Measurements from ENCODE around the gene HDAC7.
A peak's percentile ranks its signal among the peaks of the same experiment; 100 is the strongest.
"Not testable (repeated sequence)": the region's sequence is repeated elsewhere in the genome, so short reads cannot be mapped to it uniquely, and the experiment has no call there.

The HDAC7 gene

GRCh38 chr12:47828976-47829482 lies 9.3 kb upstream of the HDAC7 start:
- no peak for DNase-seq (ENCODE audit: low read depth)

- no peak for DNase-seq (ENCODE audit: low read depth)
Measured at GRCh38 chr12:47828008-47828975, 8.6 kb upstream of the HDAC7 start.

GRCh38 chr12:47825173-47825639 lies 5.5 kb upstream of the HDAC7 start:
- DNase-seq (ENCODE audit: low read depth): no peak

- no peak for DNase-seq (ENCODE audit: low read depth)
Measured at GRCh38 chr12:47824635-47825034, 4.9 kb upstream of the HDAC7 start.

GRCh38 chr12:47824198-47824597 lies 4.5 kb upstream of the HDAC7 start:
- DNase-seq (ENCODE audit: low read depth): no peak

GRCh38 chr12:47823422-47824086 lies 3.9 kb upstream of the HDAC7 start:
- DNase-seq (ENCODE audit: low read depth): no peak

GRCh38 chr12:47822863-47823262 lies 3.2 kb upstream of the HDAC7 start:
- no peak for DNase-seq (ENCODE audit: low read depth)

GRCh38 chr12:47822401-47822800 lies 2.7 kb upstream of the HDAC7 start:
- no peak for DNase-seq (ENCODE audit: low read depth)

- no peak for DNase-seq (ENCODE audit: low read depth)
Measured at GRCh38 chr12:47821346-47821706, 1.6 kb upstream of the HDAC7 start.

GRCh38 chr12:47820631-47821345 lies 1.1 kb upstream of the HDAC7 start:
- peak; percentile 94 for DNase-seq (ENCODE audit: low read depth)

GRCh38 chr12:47819138-47819895 lies 386 bp downstream of the HDAC7 start:
- DNase-seq (ENCODE audit: low read depth): no peak

GRCh38 chr12:47818467-47819137 lies 1.1 kb downstream of the HDAC7 start:
- DNase-seq (ENCODE audit: low read depth): no peak

- DNase-seq (ENCODE audit: low read depth): no peak
Measured at GRCh38 chr12:47818007-47818376, 1.7 kb downstream of the HDAC7 start.

GRCh38 chr12:47817272-47818006 lies 2.3 kb downstream of the HDAC7 start:
- DNase-seq (ENCODE audit: low read depth): no peak

GRCh38 chr12:47816403-47817271 lies 3.1 kb downstream of the HDAC7 start:
- DNase-seq (ENCODE audit: low read depth): no peak

- DNase-seq (ENCODE audit: low read depth): not testable (repeated sequence)
Measured at GRCh38 chr12:47815447-47815846, 4.3 kb downstream of the HDAC7 start.

- DNase-seq (ENCODE audit: low read depth): no peak
Measured at GRCh38 chr12:47814539-47815170, 5.0 kb downstream of the HDAC7 start.

- no peak for DNase-seq (ENCODE audit: low read depth)
Measured at GRCh38 chr12:47813511-47814196, 6.0 kb downstream of the HDAC7 start.

Data from GM04503 (cell line).